PC-3 (cell line): ENCODE data around the gene DSEL. TPM values are rescaled to one million over a fixed set of nuclear protein-coding genes. Genes with fewer than 3 reads are reported as not detected.

Experiments
- ATAC-seq: fragments of 200-7000 bp; cut with Tn5 transposase; 2 replicates; pipeline ENCODE4 v1.9.1; 2020; ENCODE audit warnings: mild to moderate bottlenecking, moderate library complexity
- BruUV-seq: library from RNA; stranded (reverse); fragments of 400-500 nt; replicated peaks from 2 replicates; lab custom pipeline; 2021; lab: Mats Ljungman, UMichigan
- CTCF ChIA-PET: fragments of 300-600 bp; sonication (Branson Sonifier 250); formaldehyde crosslinking; loops from one replicate; lab custom pipeline; 2022; ENCODE audit warnings: antibody characterized with exemption; lab: Charles Lee
- POLR2A ChIA-PET: fragments of 300-600 bp; sonication (Branson Sonifier 250); formaldehyde crosslinking; loops from one replicate; lab custom pipeline; 2022; ENCODE audit warnings: antibody characterized with exemption; ENCODE audit not compliant: unreplicated experiment; lab: Charles Lee
- DNase-seq: peaks from one replicate; pipeline ENCODE4 v3.0.0-alpha.2; 2015
- H2AFZ ChIP-seq: fragments of 300-600 bp; sonication (generic); 2 replicates; pipeline ENCODE4 v1.6.0; 2016; ENCODE audit warnings: antibody characterized with exemption, low read length
- H3F3A ChIP-seq: fragments of 300-600 bp; sonication (generic); one replicate; pipeline ENCODE4 v1.6.0; 2017; ENCODE audit warnings: antibody characterized with exemption, low read length, control low read depth, mild to moderate bottlenecking; ENCODE audit not compliant: unreplicated experiment
- H3K27ac ChIP-seq: fragments of 300-600 bp; sonication (generic); 2 replicates; pipeline ENCODE4 v1.5.1; 2016; ENCODE audit warnings: mild to moderate bottlenecking, low read length
- H3K27me3 ChIP-seq: fragments of 300-600 bp; sonication (generic); 2 replicates; pipeline ENCODE4 v1.6.1; 2016; ENCODE audit warnings: low read length, mixed read lengths
- H3K36me3 ChIP-seq: fragments of 300-600 bp; sonication (generic); 2 replicates; pipeline ENCODE4 v1.6.1; 2016; ENCODE audit warnings: low read depth, mixed run types, low read length, mixed read lengths
- H3K4me1 ChIP-seq: fragments of 300-600 bp; sonication (generic); 2 replicates; pipeline ENCODE4 v1.5.1; 2016; ENCODE audit warnings: low read length; ENCODE audit not compliant: insufficient read depth
- H3K4me2 ChIP-seq: fragments of 300-600 bp; sonication (generic); 2 replicates; pipeline ENCODE4 v1.6.0; 2016; ENCODE audit warnings: low read length
- H3K4me3 ChIP-seq: fragments of 300-600 bp; sonication (generic); 2 replicates; pipeline ENCODE4 v1.5.1; 2016; ENCODE audit warnings: mild to moderate bottlenecking, low read length, mixed read lengths
- H3K79me2 ChIP-seq: fragments of 300-600 bp; sonication (generic); 2 replicates; pipeline ENCODE4 v1.6.1; 2017; ENCODE audit warnings: low read length, mixed read lengths
- H3K9ac ChIP-seq: fragments of 300-600 bp; sonication (generic); 2 replicates; pipeline ENCODE4 v1.6.0; 2016; ENCODE audit warnings: mild to moderate bottlenecking, low read length
- H3K9me2 ChIP-seq: fragments of 300-600 bp; sonication (generic); replicated peaks from 2 replicates; pipeline ENCODE4 v1.6.1; 2016; ENCODE audit warnings: mixed run types, low read length, mixed read lengths
- H3K9me3 ChIP-seq: fragments of 300-600 bp; sonication (generic); 2 replicates; pipeline ENCODE4 v1.6.1; 2016; ENCODE audit warnings: low read length, mixed read lengths
- H4K20me1 ChIP-seq: fragments of 300-600 bp; sonication (generic); 2 replicates; pipeline ENCODE4 v1.6.1; 2016; ENCODE audit warnings: low read length, mixed read lengths
- CTCF ChIP-seq: fragments of 300-600 bp; sonication (generic); conservative IDR thresholded peaks from 2 replicates; pipeline ENCODE4 v1.5.1; 2017; ENCODE audit warnings: antibody characterized with exemption, low read depth, mild to moderate bottlenecking, low read length
- EZH2 ChIP-seq: fragments of 300-600 bp; sonication (generic); IDR thresholded peaks from one replicate; pipeline ENCODE4 v1.6.1; 2017; ENCODE audit warnings: antibody characterized with exemption, mild to moderate bottlenecking, low read length; ENCODE audit not compliant: unreplicated experiment
- EZH2phosphoT487 ChIP-seq: fragments of 300-600 bp; sonication (generic); IDR thresholded peaks from 2 replicates; pipeline ENCODE4 v1.6.1; 2018; ENCODE audit warnings: mild to moderate bottlenecking, antibody characterized with exemption, low read length, borderline replicate concordance
- intact Hi-C: fragments of 100-400 bp; cut with micrococcal nuclease; formaldehyde crosslinking; loops from 2 replicates; pipeline ENCODE4 v1.9.0; 2023
- total RNA-seq: library from RNA; depleted of rRNA; stranded (reverse); fragments of >200 nt; gene quantifications from 2 replicates; pipeline ENCODE4 v1.2.3, GENCODE V29; 2014

The DSEL gene
- total RNA-seq, 1 experiment from 2014 or later: 19.0 TPM

DNA sequence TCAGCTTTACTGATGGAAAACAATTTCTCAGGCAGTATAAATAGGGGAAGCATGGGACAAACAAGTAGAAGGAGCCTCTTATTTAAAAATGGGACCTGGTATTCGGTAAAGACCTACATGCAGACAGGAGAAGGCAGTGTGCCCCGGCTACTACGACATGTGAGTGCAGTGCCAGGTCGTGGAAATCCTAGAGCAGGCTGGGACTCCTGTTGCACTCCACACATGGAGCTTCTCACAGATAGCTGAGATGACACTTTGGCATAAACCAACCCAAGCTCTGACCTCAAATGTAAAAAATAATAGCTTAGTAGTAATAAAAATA is 885 bp upstream of the DSEL start:
- no peaks in the 10 kb centered on the region for H3K9me3 ChIP-seq
- peaks cover 38% of the 10 kb centered on the region for H3K79me2 ChIP-seq
- H3K27ac ChIP-seq: peak overlapping the region; percentile 16
- intact Hi-C loops: loop anchor here (2.0 to 10.0 kb wide), 8 partner anchors 80 to 1215 kb away; no protein-coding TSS in a partner anchor
- H3F3A ChIP-seq: no peaks in the 10 kb centered on the region
- H2AFZ ChIP-seq: peak overlapping the region; percentile 84
- H3K27me3 ChIP-seq: no peaks in the 10 kb centered on the region
- CTCF ChIA-PET: interaction anchor here (0.9 to 1.1 kb wide), 2 partner anchors 52 to 193 kb away, joined by 4 to 5 read pairs; no protein-coding TSS in a partner anchor
- BruUV-seq: no TSS peak
- peaks cover 26% of the 10 kb centered on the region for H3K4me1 ChIP-seq
- H3K9me2 ChIP-seq: no peaks in the 10 kb centered on the region
- DNase-seq: no peak
- H4K20me1 ChIP-seq: peaks cover 10% of the 10 kb centered on the region; the same call in 1 of the 2 replicates
- POLR2A ChIA-PET: interaction anchor here (0.6 to 0.7 kb wide), 5 partner anchors 134 to 1143 kb away, joined by 3 to 19 read pairs (median 3); no protein-coding TSS in a partner anchor
- ATAC-seq: no peak
- peak overlapping the region; percentile 28 for H3K9ac ChIP-seq
- peak overlapping the region; percentile 97 for H3K4me2 ChIP-seq
- TF ChIP-seq EZH2phosphoT487: no peak
- H3K36me3 ChIP-seq: peaks cover 15% of the 10 kb centered on the region
- peak overlapping the region; percentile 74 for H3K4me3 ChIP-seq

GRCh38 chr18:67515942-67516538 is 480 bp downstream of the DSEL start:
- Histone ChIP-seq H3K9me2 (no peaks in the 10 kb centered on the region), H3K4me2 (peak overlapping the region; percentile 94), H3F3A (no peaks in the 10 kb centered on the region), H3K4me1 (peaks cover 26% of the 10 kb centered on the region), H3K36me3 (peaks cover 23% of the 10 kb centered on the region), H3K79me2 (peaks cover 52% of the 10 kb centered on the region), H3K4me3 (peak overlapping the region; percentile 99), H3K27ac (peak overlapping the region; percentile 42; the same call in 1 of the 2 replicates), H4K20me1 (peaks cover 10% of the 10 kb centered on the region; the same call in 1 of the 2 replicates), H3K9me3 (no peaks in the 10 kb centered on the region), H2AFZ (peak overlapping the region; percentile 98), H3K9ac (peak overlapping the region; percentile 88), H3K27me3 (no peaks in the 10 kb centered on the region)
- DNase-seq (peak; percentile 93), ATAC-seq (peak; percentile 70)
- intact Hi-C loops: loop anchor here (1.0 to 10.0 kb wide), 13 partner anchors 81 to 1216 kb away; no protein-coding TSS in a partner anchor
- no TSS peak for BruUV-seq
- POLR2A ChIA-PET: interaction anchor here (0.6 to 0.7 kb wide), 2 partner anchors 442 to 662 kb away, joined by 4 to 9 read pairs; no protein-coding TSS in a partner anchor
- CTCF ChIA-PET: interaction anchor here (0.5 to 1.5 kb wide), 9 partner anchors 51 to 1145 kb away, joined by 3 to 8 read pairs (median 5); no protein-coding TSS in a partner anchor
- TF ChIP-seq EZH2phosphoT487 (no peak), EZH2 (no peak), CTCF (peak; percentile 83)

DNA sequence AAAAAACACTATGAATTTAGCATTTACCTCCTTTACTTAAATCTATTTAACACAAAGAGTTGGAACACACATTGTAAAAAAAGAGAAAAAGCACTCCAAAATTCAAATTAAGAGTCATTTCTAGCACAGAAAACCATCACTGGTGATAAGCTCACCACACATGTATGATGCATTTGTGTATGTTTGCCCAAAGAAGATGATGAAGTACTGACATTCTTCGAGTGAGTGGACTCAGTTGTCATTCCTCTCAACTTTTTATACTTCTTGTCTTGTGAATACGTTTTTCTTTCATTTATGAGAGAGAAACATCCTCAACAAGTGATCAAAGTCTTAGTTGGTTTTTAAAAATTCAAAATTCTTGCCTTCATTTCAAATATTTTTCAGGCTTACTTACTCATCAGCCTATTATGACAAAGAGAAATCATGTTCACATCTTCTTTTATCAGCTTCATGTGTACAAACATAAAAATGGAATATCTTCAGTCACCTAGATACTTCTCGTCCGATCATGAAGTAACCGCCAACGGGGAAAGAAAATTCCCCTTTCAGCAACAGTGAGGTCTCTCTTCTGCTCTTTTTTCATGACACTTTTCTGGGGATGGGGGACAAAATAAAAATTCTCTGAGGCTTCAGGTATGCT is 1.5 kb downstream of the DSEL start:
- H3K4me3 ChIP-seq: peak overlapping the region; percentile 99

More for the DNA sequence above, 1.5 kb downstream of the DSEL start:
- Histone ChIP-seq H3K27ac (no peak overlapping the region), H3K4me2 (peak overlapping the region; percentile 94), H2AFZ (peak overlapping the region; percentile 98; the same call in 1 of the 2 replicates), H3K9ac (peak overlapping the region; percentile 88), H3K27me3 (no peaks in the 10 kb centered on the region), H3K79me2 (peaks cover 62% of the 10 kb centered on the region), H4K20me1 (peaks cover 10% of the 10 kb centered on the region; the same call in 1 of the 2 replicates), H3K36me3 (peaks cover 23% of the 10 kb centered on the region), H3K4me1 (peaks cover 26% of the 10 kb centered on the region), H3K9me2 (no peaks in the 10 kb centered on the region), H3K9me3 (no peaks in the 10 kb centered on the region), H3F3A (no peaks in the 10 kb centered on the region)
- POLR2A ChIA-PET: interaction anchor here (0.7 kb wide), 1 partner anchor 212 kb away, joined by 4 read pairs; no protein-coding TSS in a partner anchor
- BruUV-seq: TSS peak; percentile 32
- intact Hi-C loops: loop anchor here (1.0 to 10.0 kb wide), 7 partner anchors 82 to 1217 kb away; no protein-coding TSS in a partner anchor
- peak; percentile 38 for DNase-seq
- CTCF ChIA-PET: interaction anchor here (1.5 kb wide), 1 partner anchor 1146 kb away, joined by 5 read pairs; no protein-coding TSS in a partner anchor
- TF ChIP-seq EZH2phosphoT487: no peak
- no peak for TF ChIP-seq CTCF
- no peak for TF ChIP-seq EZH2
- no peak for ATAC-seq
